HG03460 (cell line): Measurements from ENCODE around the gene UBE2D3.
A peak's percentile ranks its signal among the peaks of the same experiment; 100 is the strongest.
"Not testable (repeated sequence)": the region's sequence is repeated elsewhere in the genome, so short reads cannot be mapped to it uniquely, and the experiment has no call there.

Source experiments
- ATAC-seq: cut with Tn5 transposase; IDR thresholded peaks from one replicate; pipeline ENCODE4 v1.9.1; 2021; ENCODE audit not compliant: unreplicated experiment

Gene UBE2D3

DNA sequence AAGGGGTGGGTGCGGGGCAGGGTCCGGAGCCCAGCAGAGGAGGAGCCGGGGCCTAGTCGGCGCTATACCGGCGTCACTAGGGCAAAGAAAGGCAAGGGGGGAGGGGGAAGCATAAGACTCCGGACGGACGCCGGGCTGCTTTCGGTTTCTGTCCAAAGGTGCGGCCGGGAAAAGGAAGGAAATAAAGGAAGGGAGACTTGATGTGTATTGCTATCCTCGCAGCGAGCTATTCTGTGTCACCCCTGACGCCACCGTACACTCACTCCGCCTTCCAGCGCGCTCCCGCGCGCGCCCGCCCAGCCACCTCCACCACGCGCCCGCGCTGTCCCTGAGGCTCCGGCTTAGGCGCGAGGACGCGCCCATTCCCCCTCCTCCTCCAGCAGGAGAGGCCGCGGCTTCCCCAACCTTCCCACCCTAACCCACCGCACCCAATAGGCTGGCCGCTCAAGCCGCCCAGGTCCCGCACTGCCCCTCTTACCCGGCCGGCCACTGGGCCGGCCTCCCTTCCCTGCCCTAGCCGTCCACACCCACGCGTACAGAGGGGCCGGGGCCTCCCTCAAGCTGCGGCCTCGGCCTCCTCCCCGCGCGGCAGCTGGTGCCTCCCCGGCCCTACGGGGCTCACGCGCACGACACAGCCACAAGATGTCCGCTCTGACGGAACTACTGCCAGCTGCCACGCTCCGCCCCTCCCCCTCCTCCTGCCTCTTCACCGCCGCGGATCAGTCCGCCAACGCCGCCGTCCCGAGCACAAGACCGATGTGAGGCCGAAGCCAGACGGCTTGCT lies at the start of gene UBE2D3:
Gene UBE2D3, minus strand, starts transcription at position 662 of the 784 bp plus-strand sequence. CDS start 1,043 bp downstream, outside the sequence.
- peak; percentile 32 for ATAC-seq

DNA sequence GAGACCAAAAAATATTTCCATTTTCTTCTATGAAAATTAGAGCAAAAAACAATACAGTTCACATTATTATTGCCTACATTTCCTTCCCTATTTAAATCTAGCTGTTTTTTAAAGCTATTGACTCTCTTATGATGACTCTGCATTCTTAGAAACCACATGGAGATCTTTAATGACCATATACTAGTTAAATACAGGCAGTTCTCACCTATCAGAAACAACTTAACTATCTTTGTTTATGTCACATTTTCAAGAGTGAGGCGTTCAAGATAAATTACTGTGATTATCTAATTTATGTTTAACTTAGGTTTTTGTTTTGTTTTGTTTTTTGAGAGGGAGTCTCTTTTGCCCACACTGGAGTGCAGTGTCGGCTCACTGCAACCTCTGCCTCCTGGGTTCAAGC lies 44.4 kb upstream of the UBE2D3 start:
- no peak for ATAC-seq

DNA sequence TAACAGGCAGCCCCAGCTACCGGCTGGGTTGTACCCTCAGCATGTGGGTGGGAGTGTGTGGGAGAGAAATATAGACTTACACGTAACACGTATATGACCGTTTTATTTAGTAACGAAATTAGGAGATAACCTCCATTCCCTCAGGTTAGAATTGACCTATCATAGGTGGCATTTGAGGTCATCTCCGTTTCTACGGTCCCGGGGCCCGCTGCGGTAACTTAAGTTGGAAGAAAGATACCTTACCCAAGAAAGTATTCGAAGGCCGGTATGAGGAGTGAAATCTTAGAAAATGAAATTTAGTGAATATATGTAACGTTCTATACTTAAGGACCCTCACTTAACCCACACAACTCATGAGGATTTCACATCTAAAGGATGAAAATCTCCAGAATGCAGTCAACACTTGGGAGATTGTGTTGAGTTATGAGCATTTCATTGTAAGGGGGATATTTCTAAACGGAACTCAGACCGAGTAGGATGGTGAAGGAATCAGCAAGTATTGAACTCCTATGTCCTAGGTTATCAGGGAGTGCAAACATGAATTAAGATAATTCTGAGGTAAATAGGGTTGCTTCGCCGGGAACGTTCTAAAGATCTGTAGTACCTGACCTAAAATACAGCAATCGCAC lies 42.3 kb upstream of the UBE2D3 start:
- ATAC-seq = peak; percentile 22

DNA sequence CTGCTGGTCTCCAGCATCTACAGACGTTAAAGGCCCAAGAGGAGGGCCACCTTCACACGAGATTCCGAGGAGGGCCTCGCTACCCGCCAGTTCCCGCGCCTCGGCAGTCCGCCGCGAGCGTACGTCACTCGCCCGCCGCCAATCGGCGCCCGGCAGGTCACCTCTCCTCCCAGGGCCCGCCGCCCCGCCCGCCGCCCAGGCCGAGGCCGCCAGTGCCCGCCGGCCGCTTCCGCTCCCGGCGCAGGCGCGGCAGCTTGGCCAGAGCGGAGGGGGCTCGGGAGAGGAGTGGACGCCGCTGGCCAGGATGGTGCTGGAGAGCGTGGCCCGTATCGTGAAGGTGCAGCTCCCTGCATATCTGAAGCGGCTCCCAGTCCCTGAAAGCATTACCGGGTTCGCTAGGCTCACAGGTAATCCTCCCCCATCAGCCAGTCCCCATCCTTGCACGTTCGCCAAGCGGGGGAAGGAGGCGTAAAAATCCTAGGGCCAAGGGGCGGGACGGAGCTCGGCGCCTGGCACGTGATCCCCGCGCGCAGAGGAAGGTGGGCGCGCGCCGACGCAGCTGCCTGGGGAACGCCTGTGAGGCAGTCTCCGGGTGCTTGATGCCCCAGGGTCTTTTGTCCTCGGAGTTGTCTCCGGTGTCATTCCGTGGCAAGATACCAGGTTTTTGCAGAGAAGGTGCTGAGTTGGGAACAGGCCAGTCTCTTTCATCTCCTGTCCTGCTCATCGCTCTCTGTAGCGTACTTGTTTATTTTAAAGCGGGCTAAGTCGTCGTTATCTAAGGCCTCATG lies 41.6 kb upstream of the UBE2D3 start, which contains the start of gene CISD2:
Gene CISD2, plus strand, starts transcription at position 212 of the 788 bp plus-strand sequence. Its CDS starts 93 bp downstream, at position 305.
- ATAC-seq = peak; percentile 84

DNA sequence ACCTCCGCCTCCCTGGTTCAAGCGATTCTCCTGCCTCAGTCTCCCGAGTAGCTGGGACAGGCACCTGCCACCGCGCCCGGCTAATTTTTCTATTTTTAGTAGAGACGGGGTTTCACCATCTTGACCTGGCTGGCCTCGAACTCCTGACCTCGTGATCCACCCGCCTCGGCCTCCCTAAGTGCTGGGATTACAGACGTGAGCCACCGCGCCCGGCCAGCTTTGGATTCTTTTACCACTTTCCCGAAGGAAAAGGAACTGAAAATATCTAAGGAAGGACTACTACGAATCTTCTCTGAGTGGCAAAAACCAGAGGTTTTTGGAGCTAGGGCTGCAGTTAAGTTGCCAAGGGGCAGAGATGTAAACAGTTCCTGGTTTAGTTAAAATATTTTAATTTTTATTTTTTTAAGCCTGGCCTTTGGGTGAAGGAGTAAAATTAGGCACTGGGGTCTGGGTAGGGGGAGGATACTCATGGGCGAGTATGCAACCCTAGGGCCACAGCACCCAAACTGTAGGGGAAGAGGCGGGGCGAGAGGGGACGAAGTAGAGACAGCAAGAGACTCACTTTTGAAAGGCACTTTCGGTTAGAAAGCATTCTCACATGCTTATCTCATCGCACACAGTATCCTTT lies 40.9 kb upstream of the UBE2D3 start:
- peak; percentile 44 for ATAC-seq

DNA sequence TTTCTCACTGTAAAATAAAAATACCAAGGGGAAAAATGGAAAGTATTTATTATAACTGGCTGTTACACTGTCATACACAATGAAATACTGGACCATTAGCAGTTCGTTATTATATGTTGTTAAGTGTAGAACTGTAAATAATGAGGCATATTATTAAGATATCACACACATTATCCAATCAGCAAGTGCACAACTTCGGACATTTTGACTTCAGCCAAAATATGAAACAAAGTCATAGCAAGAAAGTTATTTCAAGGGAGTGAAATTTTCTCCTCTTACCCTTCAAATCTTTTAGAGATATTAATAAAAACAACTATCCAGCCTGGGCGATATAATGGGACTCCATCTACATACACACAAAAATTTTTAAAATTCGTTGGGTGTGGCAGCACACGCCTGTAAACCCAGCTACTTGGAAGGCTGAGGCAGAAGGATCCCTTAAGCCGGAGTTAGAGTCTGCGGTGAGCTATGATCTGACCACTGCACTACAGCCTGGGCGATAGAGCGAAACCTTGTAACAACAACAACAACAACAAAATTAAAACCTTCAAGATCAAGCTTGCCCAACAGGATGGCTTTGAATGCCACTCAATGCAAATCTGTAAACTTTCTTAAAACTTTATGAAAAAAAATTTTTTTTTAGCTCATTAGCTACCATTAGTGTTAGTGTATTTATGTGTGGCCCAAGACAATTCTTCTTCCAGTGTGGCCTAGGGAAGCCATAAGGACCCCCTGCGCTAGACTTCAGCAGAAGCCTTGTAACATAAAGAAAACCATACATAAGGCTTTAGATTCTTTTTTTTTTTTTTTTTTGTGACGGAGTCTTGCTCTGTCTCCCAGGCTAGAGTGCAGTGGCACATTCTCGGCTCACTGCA lies 40.2 kb upstream of the UBE2D3 start:
- ATAC-seq = no peak

DNA sequence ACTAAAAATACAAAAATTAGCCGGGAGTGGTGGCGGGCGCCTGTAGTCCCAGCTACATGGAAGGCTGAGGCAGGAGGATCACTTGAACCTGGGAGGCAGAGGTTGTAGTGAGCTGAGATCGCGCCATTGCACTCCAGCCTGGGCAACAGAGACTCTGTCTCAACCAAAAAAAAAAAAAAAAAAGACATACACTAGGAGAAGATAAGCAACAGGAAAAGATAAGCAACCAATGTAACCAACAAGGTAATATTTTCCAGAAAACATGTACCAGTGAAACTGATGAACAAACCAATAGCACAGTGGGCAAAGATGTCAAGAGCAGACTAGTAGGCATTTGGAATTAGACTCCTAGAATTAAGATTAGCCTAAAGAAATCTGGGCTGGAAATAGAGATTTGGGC lies 38.0 kb upstream of the UBE2D3 start:
- ATAC-seq = not testable (repeated sequence)

DNA sequence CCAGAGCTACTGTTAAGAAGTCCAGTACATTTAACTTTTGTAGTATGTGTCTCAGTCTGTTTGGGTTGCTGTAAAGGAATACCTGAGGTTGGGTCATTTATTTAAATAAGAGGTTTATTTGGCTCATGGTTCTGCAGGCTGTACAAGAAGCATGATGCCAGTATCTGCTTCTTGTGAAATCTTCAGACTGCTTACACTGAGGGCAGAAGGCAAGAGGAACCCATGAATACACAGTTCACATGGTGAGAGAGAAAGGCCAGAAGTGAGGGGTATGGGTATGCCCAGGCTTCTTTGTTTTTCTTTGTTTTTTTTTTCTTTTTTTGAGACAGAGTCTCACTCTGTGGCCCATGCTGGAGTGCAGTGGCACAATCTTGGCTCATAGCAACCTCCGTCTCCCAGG lies 35.4 kb upstream of the UBE2D3 start:
- no peak for ATAC-seq

DNA sequence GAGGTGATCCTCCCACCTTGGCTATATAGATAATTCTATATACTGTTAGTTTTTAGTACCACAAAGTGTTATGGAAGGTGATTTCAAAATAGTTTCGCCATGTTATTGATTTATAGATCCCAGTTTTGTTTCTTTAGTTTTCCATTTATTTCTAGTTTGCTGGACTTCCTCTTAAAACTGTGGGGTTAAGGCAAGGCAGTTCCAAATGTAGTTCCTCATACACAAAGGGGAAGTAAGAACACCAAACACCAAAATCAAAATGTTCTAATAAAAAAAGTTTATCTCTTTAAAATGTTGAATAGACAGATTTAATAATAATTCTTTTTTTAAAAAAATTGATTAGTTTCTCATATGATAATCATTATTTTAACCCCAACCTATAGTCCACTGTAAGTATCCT lies 34.7 kb upstream of the UBE2D3 start:
- no peak for ATAC-seq

DNA sequence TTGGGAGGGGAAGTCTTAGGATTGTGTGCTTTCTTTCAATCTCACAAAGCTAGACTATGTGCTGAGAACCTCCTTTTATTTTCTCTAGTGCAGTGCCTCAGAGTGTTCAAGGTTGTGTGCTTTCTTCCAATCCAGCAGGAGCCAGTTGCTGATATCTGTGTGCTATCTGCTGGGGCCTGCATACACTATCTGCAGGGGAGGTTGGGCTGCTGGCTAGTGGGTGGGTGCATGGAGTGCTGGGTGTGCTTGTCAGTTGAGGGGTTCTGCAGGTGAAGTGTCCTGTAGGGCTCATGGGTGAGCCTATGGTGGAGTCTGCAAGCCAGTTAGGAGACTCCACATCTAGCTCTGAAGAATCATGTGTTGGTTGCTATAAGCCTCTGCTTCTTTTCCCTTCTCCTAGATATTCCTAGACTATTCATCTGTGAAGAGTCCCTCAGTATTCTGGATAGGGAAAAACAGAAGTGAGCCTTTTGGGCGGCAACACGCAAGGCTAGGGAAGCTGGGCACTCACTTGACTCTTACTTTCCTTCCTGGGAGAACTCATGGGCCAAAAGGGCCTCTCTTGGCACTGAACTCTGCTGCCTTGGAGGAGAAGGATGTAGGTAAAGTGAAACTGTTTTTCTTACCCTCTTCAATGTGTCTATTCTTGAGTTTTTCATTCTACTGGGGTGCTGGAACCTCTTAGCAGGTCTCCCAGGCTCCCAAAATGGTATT lies 33.4 kb upstream of the UBE2D3 start:
- no peak for ATAC-seq

DNA sequence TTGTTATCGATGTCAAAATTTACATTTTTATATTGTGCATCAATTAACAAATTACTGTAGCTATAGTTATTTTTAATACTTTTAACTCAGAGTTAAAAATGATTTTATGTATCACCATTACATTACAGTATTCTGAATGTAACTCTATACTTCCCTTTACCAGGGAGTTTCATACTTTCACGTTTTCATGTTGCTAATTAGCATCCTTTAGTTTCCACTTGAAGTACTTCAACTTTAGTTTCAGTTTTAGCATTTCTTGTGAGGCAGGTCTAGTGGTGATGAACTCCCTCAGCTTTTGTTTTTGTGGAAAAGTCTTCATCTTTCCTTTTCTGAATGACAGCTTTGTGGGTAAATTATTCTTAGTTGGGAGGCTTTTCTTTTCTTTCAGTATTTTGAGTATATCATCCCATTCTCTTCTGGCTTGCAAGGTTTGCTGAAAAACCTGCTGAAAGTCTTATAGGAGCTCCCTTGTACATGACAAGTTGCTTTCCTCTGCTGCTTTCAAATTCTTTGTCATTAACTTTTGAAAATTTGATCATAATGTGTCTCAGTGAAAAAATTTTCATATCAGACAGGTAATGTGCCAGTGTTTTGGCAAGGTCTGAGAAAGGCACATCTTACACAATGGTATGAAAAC lies 31.6 kb upstream of the UBE2D3 start:
- no peak for ATAC-seq

DNA sequence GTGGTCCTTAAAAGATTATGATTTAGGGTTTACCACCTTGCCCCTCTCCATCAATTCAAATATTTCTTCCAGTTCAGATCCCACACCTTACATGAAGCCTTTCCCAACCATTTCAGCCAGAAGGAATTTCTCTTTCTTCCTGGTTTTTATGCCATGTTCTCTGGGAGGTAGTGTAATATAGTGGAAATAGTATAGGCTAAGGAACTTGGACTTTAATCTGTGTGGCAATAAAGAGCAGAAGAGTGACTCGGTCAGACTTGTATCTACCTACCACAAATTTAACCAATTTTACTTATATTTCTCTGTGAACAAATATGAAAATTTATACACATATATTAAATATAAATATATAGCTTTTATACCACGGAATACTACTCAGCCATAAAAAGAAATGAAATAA lies 23.0 kb upstream of the UBE2D3 start:
- ATAC-seq = no peak

DNA sequence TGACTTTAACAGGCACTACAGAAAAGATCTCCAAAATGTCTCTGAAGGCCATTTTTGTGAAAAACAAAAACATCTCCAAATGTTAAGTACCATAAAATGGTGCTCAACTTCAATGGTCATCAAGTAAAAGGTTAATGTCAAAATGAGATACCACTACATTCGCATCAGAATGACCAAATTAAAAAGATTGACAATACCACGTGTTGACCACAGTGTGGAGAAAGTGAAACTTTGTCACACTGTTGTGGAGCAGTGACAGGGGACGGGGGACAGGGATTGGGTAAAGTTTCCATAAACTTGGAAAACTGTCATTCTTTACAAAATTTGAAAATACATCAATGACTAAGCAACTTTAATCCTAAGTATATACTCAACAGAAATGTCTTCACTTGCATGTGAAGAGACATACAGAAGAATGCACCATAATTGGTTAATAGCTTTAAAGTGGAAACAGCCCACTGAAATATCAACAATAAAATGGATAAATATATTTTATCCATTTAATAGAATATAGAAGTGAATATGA lies 22.3 kb upstream of the UBE2D3 start:
- no peak for ATAC-seq

DNA sequence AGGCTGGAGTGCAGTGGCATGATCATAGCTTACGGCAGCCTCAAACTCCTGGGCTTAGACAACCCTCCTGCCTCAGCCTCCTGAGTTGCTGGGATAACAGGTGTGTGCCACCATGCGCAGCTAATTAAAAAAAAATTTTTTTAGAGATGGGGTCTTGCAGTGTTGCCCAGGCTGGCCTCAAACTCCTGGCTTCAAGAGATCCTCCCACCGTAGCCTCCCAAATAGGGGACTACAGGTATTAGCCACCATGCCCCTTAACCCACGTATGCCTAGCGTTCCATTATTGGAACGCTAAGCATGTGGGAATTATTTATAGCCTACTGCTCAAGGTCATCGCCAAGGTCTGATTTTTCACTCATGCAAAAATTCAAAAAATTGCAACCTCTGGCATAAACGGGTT lies 20.3 kb upstream of the UBE2D3 start:
- no peak for ATAC-seq

DNA sequence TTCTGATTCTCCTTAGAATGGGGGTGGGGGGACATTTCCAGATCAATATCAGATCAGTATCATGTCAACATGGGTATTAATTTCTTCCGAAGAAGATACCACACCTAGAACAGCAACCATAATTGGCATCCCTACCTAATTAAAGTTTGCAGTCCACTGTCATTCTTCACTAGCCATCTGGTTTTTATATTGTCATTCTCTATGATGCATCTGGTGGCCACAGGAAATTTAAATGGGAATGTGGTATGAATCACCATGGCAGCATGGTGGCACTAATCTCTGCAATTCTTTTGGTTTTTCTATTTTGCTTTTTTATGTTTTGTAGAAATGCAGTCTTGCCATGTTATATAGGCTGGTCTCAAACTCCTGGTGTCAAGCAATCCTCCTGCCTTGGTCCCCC lies 16.6 kb upstream of the UBE2D3 start:
- ATAC-seq = no peak

DNA sequence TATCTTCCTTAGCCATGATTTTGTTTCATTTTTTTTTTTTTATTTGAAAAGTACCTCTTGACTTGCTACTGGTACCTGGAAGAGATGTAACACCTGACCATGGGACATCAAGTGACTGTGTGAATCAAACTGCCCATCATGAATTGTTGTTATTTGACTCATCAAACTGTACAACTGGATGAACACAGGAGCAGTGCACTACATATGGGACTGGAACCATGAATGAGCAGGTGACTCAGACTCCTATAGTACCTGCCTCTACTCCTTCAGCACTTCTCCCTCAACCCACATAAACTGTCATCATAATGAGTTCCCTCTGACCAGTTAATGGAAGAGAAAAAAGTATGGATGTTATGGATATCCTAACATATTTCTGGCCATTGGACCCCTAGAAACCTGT lies 15.9 kb upstream of the UBE2D3 start:
- ATAC-seq = no peak

DNA sequence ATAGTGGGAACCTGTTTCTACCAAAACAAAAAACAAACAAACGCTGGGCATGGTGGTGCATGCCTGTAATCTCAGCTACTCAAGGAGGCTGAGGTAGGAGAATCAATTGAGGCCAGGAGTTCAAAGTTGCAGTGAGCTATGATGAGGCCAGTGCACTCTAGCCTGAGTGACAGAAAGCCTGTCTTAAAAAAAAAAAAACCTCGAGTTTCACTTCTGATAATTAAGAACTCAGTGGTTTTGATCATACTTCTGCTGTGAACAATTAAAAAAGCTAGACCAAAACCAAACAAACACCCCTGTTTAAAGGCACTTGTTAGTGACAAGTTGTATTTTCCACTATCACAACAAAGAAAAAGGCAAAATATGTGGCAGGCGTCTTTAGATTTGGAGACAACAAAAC lies 15.0 kb upstream of the UBE2D3 start:
- ATAC-seq = no peak

DNA sequence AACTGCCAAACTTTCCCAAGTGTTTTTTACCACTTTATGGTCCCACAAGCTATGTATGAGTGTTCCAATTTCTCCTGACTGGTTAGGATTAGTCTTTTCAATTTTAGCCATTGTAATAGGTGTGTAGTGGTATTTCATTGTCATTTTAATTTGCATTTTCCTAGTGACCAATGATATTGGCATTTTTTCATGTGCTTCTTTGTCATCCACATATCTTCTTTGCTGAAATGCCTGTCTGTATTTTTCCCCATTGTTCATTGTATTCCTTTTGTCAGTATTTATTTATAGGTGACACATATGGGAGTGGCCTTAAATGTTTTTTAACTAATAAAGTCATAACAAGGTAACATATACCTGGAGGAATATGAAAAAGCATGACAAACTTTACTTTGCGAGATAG lies 9.2 kb upstream of the UBE2D3 start:
- ATAC-seq = no peak

DNA sequence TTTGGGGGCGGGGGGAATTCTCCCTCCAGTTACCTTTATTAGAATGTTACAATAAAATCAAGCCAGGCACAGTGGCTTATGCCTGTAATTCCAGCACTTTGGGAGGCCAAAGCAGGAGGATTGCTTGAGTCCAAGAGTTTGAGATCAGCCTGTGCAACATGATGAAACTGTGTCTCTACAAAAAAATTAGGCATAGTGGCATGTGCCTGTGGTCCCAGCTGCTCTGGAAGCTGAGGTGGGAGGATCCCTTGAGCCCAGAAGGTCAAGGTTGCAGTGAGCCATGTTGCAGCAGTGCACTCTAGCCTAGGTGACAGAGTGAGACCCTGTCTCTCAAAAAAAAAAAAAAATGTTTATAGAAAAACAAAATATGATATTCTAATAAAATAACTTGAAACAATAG lies 5.3 kb upstream of the UBE2D3 start:
- no peak for ATAC-seq
